DND-41 (cell line): ENCODE data around the gene TSHZ3.

Experiments
- CTCF ChIP-seq: IDR thresholded peaks from 2 replicates; pipeline ENCODE4 v1.5.1; 2012; ENCODE audit warnings: borderline replicate concordance, low read length, moderate library complexity, mild to moderate bottlenecking; ENCODE audit not compliant: poor library complexity, severe bottlenecking; ENCODE audit errors: extremely low read depth
- EZH2 ChIP-seq: IDR thresholded peaks from 3 replicates; pipeline ENCODE4 v1.6.1; 2012; ENCODE audit warnings: borderline replicate concordance, low read depth, mild to moderate bottlenecking, moderate library complexity, low read length, inconsistent platforms; ENCODE audit not compliant: severe bottlenecking

- no peak for TF ChIP-seq CTCF
- TF ChIP-seq EZH2: no peak
Observed at GRCh38 chr19:31312009-31312676, 37.1 kb downstream of the TSHZ3 start.
